DOHH2 (cell line): Measurements from ENCODE around the gene CBLN3.

Experiments used
- EZH2phosphoT487 ChIP-seq: fragments of 200-600 bp; sonication (generic); IDR thresholded peaks from 2 replicates; pipeline ENCODE4 v1.6.1; 2017; ENCODE audit warnings: borderline replicate concordance, mild to moderate bottlenecking, antibody characterized with exemption, low read length, moderate library complexity, mixed read lengths
- TF ChIP-seq, protein P1 (sequence below): fragments of 200-600 bp; sonication (generic); IDR thresholded peaks from one replicate; pipeline ENCODE4 v1.5.1; 2014; ENCODE audit warnings: antibody characterized with exemption, mild to moderate bottlenecking, low read depth, low read length; ENCODE audit not compliant: poor library complexity, severe bottlenecking

DNA sequence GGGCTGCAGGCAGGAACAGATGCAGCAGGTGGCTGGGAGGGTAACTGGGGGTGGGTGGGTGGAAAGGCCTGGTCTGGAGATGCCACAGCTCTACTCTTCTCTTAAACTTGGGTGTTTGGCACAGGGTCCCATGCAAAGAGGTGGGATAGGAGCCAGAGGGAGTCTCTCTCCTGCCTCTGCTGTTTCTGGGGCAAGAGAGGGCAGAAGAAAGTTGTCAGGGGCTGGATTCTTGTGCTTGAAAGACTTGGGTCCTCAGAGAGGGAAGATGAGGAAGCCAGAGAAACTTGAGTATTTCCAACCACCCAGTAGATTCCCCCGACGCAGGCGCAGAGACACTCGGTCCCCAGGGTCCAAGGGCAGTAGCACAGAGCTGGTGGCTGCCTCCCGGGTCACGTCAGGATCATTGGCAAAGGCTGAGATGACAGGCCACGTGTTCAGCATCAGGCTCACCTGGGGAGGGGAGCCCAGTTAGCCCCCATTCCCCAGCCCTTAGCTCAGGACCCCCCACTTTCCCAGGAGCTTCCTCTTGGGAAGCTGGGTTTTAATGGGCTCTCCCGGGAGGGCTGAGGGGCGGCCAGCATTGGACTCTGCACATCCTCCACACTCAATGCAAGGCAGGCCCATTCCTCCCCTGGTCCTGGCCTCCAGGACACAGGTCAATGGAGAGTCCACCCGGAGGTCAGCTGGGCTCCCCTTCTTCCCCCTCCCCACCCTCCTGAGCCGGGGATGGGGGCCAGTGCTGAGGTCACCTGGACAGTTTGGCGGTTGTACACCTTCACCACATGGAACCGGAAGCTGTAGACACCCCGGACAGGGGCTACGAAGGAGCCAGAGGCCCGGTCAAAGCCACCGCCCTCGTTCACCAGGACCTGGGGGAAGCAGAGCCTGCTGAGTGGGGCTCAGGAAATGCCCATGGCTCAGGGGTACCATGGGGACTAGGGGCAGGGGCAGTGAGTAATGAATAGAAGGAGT is 1.6 kb downstream of the CBLN3 start:
- TF ChIP-seq, protein P1, sequence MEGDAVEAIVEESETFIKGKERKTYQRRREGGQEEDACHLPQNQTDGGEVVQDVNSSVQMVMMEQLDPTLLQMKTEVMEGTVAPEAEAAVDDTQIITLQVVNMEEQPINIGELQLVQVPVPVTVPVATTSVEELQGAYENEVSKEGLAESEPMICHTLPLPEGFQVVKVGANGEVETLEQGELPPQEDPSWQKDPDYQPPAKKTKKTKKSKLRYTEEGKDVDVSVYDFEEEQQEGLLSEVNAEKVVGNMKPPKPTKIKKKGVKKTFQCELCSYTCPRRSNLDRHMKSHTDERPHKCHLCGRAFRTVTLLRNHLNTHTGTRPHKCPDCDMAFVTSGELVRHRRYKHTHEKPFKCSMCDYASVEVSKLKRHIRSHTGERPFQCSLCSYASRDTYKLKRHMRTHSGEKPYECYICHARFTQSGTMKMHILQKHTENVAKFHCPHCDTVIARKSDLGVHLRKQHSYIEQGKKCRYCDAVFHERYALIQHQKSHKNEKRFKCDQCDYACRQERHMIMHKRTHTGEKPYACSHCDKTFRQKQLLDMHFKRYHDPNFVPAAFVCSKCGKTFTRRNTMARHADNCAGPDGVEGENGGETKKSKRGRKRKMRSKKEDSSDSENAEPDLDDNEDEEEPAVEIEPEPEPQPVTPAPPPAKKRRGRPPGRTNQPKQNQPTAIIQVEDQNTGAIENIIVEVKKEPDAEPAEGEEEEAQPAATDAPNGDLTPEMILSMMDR, result no peak
- no peak for TF ChIP-seq EZH2phosphoT487
